Measurements from ENCODE around the gene PPARG.

Gene PPARG

DNA sequence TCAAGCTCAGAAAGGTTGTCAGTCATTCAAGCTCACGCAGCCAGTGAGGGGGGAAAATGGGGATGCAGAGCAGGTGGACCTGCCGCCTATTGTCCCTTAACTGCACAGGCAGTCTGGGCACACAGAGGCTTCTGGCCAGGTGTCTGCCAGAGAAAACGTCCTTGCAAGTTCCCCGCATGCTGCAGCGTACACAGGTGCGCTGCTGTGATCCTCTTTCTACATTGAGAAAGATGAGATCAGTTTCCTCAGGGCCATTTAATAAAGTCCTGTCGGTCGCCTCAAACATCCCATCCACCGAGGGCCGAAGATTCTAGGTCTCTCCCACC, 195.0 kb downstream of the PPARG start:
- no peak for DNase-seq (ENCODE audit: low read depth in 3 of 3)

All from stimulated activated CD4-positive, alpha-beta T cell treated with anti-CD3 and anti-CD28 coated beads, TNF-alpha, amount 100 ng/mL, for 24 hours (primary cell).